Skeletal muscle satellite cell (primary cell): ENCODE results near the gene HSPA12A.

Experiments
- H3K27me3 ChIP-seq: 2 replicates; pipeline ENCODE4 v1.7.0; 2013; ENCODE audit warnings: low read length; ENCODE audit not compliant: control insufficient read depth, insufficient read depth
- H3K36me3 ChIP-seq: 2 replicates; pipeline ENCODE4 v1.7.0; 2013; ENCODE audit warnings: mild to moderate bottlenecking, control low read depth, low read length; ENCODE audit not compliant: insufficient read depth
- H3K4me1 ChIP-seq: 2 replicates; pipeline ENCODE4 v1.7.0; 2013; ENCODE audit warnings: low read length; ENCODE audit not compliant: control insufficient read depth, insufficient read depth
- H3K4me2 ChIP-seq: 2 replicates; pipeline ENCODE4 v1.7.0; 2013; ENCODE audit warnings: mild to moderate bottlenecking, low read length
- H3K4me3 ChIP-seq: 2 replicates; pipeline ENCODE4 v1.7.0; 2013; ENCODE audit warnings: low read length
- H3K9ac ChIP-seq: 2 replicates; pipeline ENCODE4 v1.7.0; 2013; ENCODE audit warnings: mild to moderate bottlenecking, low read depth, low read length, moderate library complexity
- H3K9me3 ChIP-seq: replicated peaks from 2 replicates; pipeline ENCODE4 v1.7.0; 2013; ENCODE audit warnings: mild to moderate bottlenecking, control low read depth, low read length

HSPA12A gene

GRCh38 chr10:116708877-116709276 is 33.5 kb downstream of the HSPA12A start:
- Histone ChIP-seq H3K4me1 (peaks cover 7% of the 10 kb centered on the region), H3K9ac (no peak overlapping the region), H3K9me3 (no peaks in the 10 kb centered on the region), H3K4me2 (no peak overlapping the region), H3K36me3 (no peaks in the 10 kb centered on the region), H3K4me3 (no peak overlapping the region), H3K27me3 (no peaks in the 10 kb centered on the region)

GRCh38 chr10:116708391-116708821 is 34.0 kb downstream of the HSPA12A start:
- Histone ChIP-seq H3K4me1 (peaks cover 7% of the 10 kb centered on the region), H3K4me3 (no peak overlapping the region), H3K36me3 (no peaks in the 10 kb centered on the region), H3K9me3 (no peaks in the 10 kb centered on the region), H3K9ac (no peak overlapping the region), H3K27me3 (no peaks in the 10 kb centered on the region), H3K4me2 (peak overlapping the region; percentile 8)

- Histone ChIP-seq H3K9me3 (no peaks in the 10 kb centered on the region), H3K4me3 (no peak overlapping the region), H3K27me3 (no peaks in the 10 kb centered on the region), H3K4me1 (peaks cover 7% of the 10 kb centered on the region), H3K36me3 (no peaks in the 10 kb centered on the region), H3K4me2 (peak overlapping the region; percentile 8), H3K9ac (no peak overlapping the region)
Measured at GRCh38 chr10:116707981-116708380, 34.4 kb downstream of the HSPA12A start.

GRCh38 chr10:116706281-116706680 is 36.1 kb downstream of the HSPA12A start:
- no peaks in the 10 kb centered on the region for H3K27me3 ChIP-seq
- H3K4me1 ChIP-seq: peaks cover 7% of the 10 kb centered on the region
- no peak overlapping the region for H3K4me3 ChIP-seq
- H3K9ac ChIP-seq: no peak overlapping the region
- no peaks in the 10 kb centered on the region for H3K36me3 ChIP-seq
- no peak overlapping the region for H3K4me2 ChIP-seq
- no peaks in the 10 kb centered on the region for H3K9me3 ChIP-seq

GRCh38 chr10:116705498-116705897 is 36.9 kb downstream of the HSPA12A start:
- Histone ChIP-seq H3K9me3 (no peaks in the 10 kb centered on the region), H3K9ac (no peak overlapping the region), H3K27me3 (no peaks in the 10 kb centered on the region), H3K4me3 (no peak overlapping the region), H3K36me3 (no peaks in the 10 kb centered on the region), H3K4me1 (peaks cover 7% of the 10 kb centered on the region), H3K4me2 (no peak overlapping the region)

GRCh38 chr10:116704926-116705325 is 37.4 kb downstream of the HSPA12A start:
- Histone ChIP-seq H3K4me1 (peaks cover 7% of the 10 kb centered on the region), H3K4me2 (no peak overlapping the region), H3K27me3 (no peaks in the 10 kb centered on the region), H3K9ac (no peak overlapping the region), H3K36me3 (no peaks in the 10 kb centered on the region), H3K9me3 (no peaks in the 10 kb centered on the region), H3K4me3 (no peak overlapping the region)

GRCh38 chr10:116702165-116702564 is 40.2 kb downstream of the HSPA12A start:
- Histone ChIP-seq H3K27me3 (no peaks in the 10 kb centered on the region), H3K4me2 (no peak overlapping the region), H3K36me3 (no peaks in the 10 kb centered on the region), H3K9ac (no peak overlapping the region), H3K4me3 (no peak overlapping the region), H3K9me3 (no peaks in the 10 kb centered on the region), H3K4me1 (no peaks in the 10 kb centered on the region)

- Histone ChIP-seq H3K4me3 (no peak overlapping the region), H3K4me1 (no peaks in the 10 kb centered on the region), H3K27me3 (no peaks in the 10 kb centered on the region), H3K36me3 (no peaks in the 10 kb centered on the region), H3K9me3 (no peaks in the 10 kb centered on the region), H3K9ac (no peak overlapping the region), H3K4me2 (no peak overlapping the region)
Measured at GRCh38 chr10:116699471-116700150, 42.8 kb downstream of the HSPA12A start.

GRCh38 chr10:116699049-116699448 is 43.3 kb downstream of the HSPA12A start:
- Histone ChIP-seq H3K36me3 (no peaks in the 10 kb centered on the region), H3K9ac (no peak overlapping the region), H3K27me3 (no peaks in the 10 kb centered on the region), H3K4me1 (no peaks in the 10 kb centered on the region), H3K9me3 (no peaks in the 10 kb centered on the region), H3K4me2 (no peak overlapping the region), H3K4me3 (no peak overlapping the region)

- Histone ChIP-seq H3K27me3 (no peaks in the 10 kb centered on the region), H3K4me1 (no peaks in the 10 kb centered on the region), H3K4me2 (no peak overlapping the region), H3K9me3 (no peaks in the 10 kb centered on the region), H3K36me3 (no peaks in the 10 kb centered on the region), H3K4me3 (no peak overlapping the region), H3K9ac (no peak overlapping the region)
Measured at GRCh38 chr10:116698364-116698763, 44.0 kb downstream of the HSPA12A start.

- Histone ChIP-seq H3K36me3 (no peaks in the 10 kb centered on the region), H3K27me3 (no peaks in the 10 kb centered on the region), H3K9ac (no peak overlapping the region), H3K4me3 (no peak overlapping the region), H3K4me2 (no peak overlapping the region), H3K9me3 (no peaks in the 10 kb centered on the region), H3K4me1 (no peaks in the 10 kb centered on the region)
Measured at GRCh38 chr10:116697816-116698215, 44.5 kb downstream of the HSPA12A start.

GRCh38 chr10:116696919-116697318 is 45.4 kb downstream of the HSPA12A start:
- Histone ChIP-seq H3K9me3 (no peaks in the 10 kb centered on the region), H3K4me3 (no peak overlapping the region), H3K9ac (no peak overlapping the region), H3K4me1 (no peaks in the 10 kb centered on the region), H3K27me3 (no peaks in the 10 kb centered on the region), H3K36me3 (no peaks in the 10 kb centered on the region), H3K4me2 (no peak overlapping the region)
